Osteoblast (primary cell): ENCODE data around the gene NUP98. TPM values are rescaled to one million over a fixed set of nuclear protein-coding genes. Genes with fewer than 3 reads are reported as not detected.

Source experiments
- DNase-seq: peaks from one replicate; pipeline ENCODE4 v3.0.0; 2011; ENCODE audit warnings: low spot score, mixed read lengths; ENCODE audit not compliant: insufficient read length; ENCODE audit errors: missing footprints
- H2AFZ ChIP-seq: 2 replicates; pipeline ENCODE4 v1.6.0; 2011; ENCODE audit warnings: mild to moderate bottlenecking, low read length
- H3K27ac ChIP-seq: 2 replicates; pipeline ENCODE4 v1.5.1; 2011; ENCODE audit warnings: mild to moderate bottlenecking, low read depth, low read length, moderate library complexity
- H3K27me3 ChIP-seq: 2 replicates; pipeline ENCODE4 v1.6.0; 2012; ENCODE audit warnings: mild to moderate bottlenecking, control low read depth, inconsistent platforms, low read length, moderate library complexity; ENCODE audit not compliant: insufficient read depth
- H3K36me3 ChIP-seq: 2 replicates; pipeline ENCODE4 v1.5.1; 2011; ENCODE audit warnings: mild to moderate bottlenecking, low read length, control low read depth, moderate library complexity; ENCODE audit not compliant: insufficient read depth
- H3K4me1 ChIP-seq: 2 replicates; pipeline ENCODE4 v1.5.1; 2011; ENCODE audit warnings: mild to moderate bottlenecking, low read length, control low read depth, moderate library complexity; ENCODE audit not compliant: insufficient read depth
- H3K4me2 ChIP-seq: 2 replicates; pipeline ENCODE4 v1.6.0; 2011; ENCODE audit warnings: mild to moderate bottlenecking, low read length; ENCODE audit not compliant: insufficient read depth
- H3K4me3 ChIP-seq: fragments of 200-600 bp; sonication (generic); 3 replicates; pipeline ENCODE4 v1.5.1; 2012; ENCODE audit warnings: mild to moderate bottlenecking, low read length, inconsistent platforms; ENCODE audit not compliant: insufficient read depth
- H3K79me2 ChIP-seq: 2 replicates; pipeline ENCODE4 v1.6.0; 2012; ENCODE audit warnings: mild to moderate bottlenecking, low read length, control low read depth, inconsistent platforms; ENCODE audit not compliant: insufficient read depth
- H3K9me3 ChIP-seq: 2 replicates; pipeline ENCODE4 v1.5.1; 2011; ENCODE audit warnings: low read depth, low read length, control low read depth
- H4K20me1 ChIP-seq: 2 replicates; pipeline ENCODE4 v1.6.0; 2012; ENCODE audit warnings: mild to moderate bottlenecking, low read length, control low read depth; ENCODE audit not compliant: insufficient read depth
- total RNA-seq: library from RNA; depleted of rRNA; stranded (reverse); fragments of >200 nt; gene quantifications from 2 replicates; pipeline ENCODE4 v1.2.3, GENCODE V29; 2012
- TF ChIP-seq, protein P1 (sequence below): IDR thresholded peaks from 2 replicates; pipeline ENCODE4 v1.5.1; 2011; ENCODE audit warnings: mild to moderate bottlenecking, low read depth, low read length, moderate library complexity; ENCODE audit errors: extremely low read depth

Gene NUP98
- total RNA-seq, 1 donor, result 114 TPM

DNA sequence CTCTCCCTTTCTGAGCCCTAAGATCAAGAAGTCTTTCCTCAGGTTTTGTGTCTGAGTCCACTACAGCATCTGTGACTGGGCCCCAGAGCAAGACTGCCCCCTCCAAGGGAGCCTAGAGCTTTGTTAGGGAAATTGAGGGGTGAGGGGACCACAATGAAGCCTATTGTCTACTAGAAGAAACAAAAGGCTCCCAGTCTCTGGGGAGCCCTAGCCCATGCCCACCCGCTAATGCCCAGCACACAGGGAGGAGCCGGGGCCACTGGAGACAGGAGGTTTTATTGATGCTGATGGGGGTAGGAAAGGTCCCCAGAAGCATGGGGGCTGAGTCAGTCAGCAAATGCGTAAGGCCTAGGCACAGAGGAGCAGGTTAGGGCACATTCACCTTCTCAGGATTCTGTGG lies 29.4 kb upstream of the NUP98 start:
- Histone ChIP-seq H3K4me3 (no peak overlapping the region), H3K9me3 (no peaks in the 10 kb centered on the region), H3K27me3 (no peaks in the 10 kb centered on the region), H4K20me1 (peaks cover 28% of the 10 kb centered on the region), H3K36me3 (peaks cover 38% of the 10 kb centered on the region), H3K27ac (no peak overlapping the region), H3K4me1 (peaks cover 7% of the 10 kb centered on the region), H2AFZ (no peak overlapping the region), H3K79me2 (peaks cover 39% of the 10 kb centered on the region), H3K4me2 (no peak overlapping the region)
- TF ChIP-seq, protein P1, sequence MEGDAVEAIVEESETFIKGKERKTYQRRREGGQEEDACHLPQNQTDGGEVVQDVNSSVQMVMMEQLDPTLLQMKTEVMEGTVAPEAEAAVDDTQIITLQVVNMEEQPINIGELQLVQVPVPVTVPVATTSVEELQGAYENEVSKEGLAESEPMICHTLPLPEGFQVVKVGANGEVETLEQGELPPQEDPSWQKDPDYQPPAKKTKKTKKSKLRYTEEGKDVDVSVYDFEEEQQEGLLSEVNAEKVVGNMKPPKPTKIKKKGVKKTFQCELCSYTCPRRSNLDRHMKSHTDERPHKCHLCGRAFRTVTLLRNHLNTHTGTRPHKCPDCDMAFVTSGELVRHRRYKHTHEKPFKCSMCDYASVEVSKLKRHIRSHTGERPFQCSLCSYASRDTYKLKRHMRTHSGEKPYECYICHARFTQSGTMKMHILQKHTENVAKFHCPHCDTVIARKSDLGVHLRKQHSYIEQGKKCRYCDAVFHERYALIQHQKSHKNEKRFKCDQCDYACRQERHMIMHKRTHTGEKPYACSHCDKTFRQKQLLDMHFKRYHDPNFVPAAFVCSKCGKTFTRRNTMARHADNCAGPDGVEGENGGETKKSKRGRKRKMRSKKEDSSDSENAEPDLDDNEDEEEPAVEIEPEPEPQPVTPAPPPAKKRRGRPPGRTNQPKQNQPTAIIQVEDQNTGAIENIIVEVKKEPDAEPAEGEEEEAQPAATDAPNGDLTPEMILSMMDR, result no peak
- peak; percentile 66 for DNase-seq

DNA sequence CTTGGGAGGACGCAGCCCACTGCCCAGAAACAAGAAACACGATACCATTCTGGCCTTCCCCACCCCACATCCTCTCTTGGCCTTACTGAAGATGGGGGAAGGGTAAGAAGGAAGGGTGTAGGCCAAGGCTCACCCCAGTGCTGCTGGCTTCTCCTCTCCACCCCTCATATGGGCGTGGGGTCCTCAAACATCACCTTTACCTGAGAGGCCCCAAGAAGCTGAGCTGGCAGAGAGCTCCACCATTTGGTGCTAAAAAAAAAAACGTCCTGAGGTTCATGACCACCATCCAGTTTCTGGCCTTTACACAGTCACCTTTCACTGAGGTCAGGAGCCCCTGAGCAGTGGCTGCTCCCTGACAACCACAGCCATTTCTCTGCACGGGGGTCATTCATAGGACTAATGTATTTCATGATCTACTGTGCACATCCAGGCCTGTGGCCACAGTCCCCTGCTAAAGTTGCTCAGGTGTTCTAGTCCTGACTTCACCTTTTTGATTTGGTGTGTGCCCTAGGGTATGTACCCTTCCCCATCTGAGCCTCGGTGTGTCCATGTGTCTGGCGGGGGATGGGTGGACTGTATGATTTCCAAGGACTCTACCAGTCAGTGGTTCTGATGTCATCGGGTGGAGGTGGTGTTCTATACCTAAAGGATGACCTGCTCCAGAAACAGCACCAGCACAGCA lies 28.3 kb upstream of the NUP98 start:
- Histone ChIP-seq H3K4me1 (peaks cover 7% of the 10 kb centered on the region), H3K9me3 (no peaks in the 10 kb centered on the region), H3K79me2 (peaks cover 28% of the 10 kb centered on the region), H3K36me3 (peaks cover 35% of the 10 kb centered on the region), H3K4me3 (no peak overlapping the region), H3K27me3 (no peaks in the 10 kb centered on the region), H3K27ac (no peak overlapping the region), H4K20me1 (peaks cover 19% of the 10 kb centered on the region), H3K4me2 (no peak overlapping the region), H2AFZ (no peak overlapping the region)
- TF ChIP-seq, protein P1, result no peak
- DNase-seq, result peak; percentile 39

DNA sequence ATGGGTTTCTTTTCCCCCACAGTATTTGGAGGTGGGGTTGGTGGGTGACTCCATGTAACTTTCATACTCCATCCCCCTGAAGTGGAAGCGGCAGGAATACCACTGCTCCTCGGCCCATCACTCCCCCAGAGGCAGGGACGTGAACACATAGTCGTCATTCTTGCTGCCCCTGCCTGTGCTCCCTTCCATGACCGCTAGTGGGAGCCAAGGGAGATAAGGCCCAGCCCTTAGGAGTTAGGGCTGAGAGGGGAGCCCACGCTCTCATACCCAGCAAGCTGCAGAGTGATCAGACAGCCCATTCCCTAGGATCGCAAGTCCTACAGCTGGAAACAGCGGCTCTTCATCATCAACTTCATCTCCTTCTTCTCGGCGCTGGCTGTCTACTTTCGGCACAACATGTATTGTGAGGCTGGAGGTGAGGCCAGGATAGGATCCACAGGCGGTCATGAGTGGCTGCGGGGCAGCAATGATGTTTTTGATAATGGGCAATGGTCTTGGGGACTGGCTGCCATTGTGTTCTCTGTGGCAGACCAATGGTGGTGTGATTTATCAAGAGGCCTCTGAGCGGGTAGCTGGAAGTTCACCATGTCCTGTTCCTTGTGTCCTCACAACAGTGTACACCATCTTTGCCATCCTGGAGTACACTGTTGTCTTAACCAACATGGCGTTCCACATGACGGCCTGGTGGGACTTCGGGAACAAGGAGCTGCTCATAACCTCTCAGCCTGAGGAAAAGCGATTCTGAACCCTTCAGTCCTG lies 27.5 kb upstream of the NUP98 start:
- peak; percentile 78 for DNase-seq
- H3K4me2 ChIP-seq, result no peak overlapping the region
- TF ChIP-seq, protein P1, result peak; percentile 56
- H3K27ac ChIP-seq, result no peak overlapping the region
- H2AFZ ChIP-seq, result no peak overlapping the region
- no peaks in the 10 kb centered on the region for H3K9me3 ChIP-seq
- H3K27me3 ChIP-seq, result no peaks in the 10 kb centered on the region
- H3K4me1 ChIP-seq, result peaks cover 7% of the 10 kb centered on the region
- peaks cover 28% of the 10 kb centered on the region for H3K36me3 ChIP-seq
- H3K4me3 ChIP-seq, result no peak overlapping the region
- peaks cover 21% of the 10 kb centered on the region for H3K79me2 ChIP-seq
- H4K20me1 ChIP-seq, result peaks cover 14% of the 10 kb centered on the region
